ENCODE data around the gene GTSE1. TPM values are rescaled to one million over a fixed set of nuclear protein-coding genes. Genes with fewer than 3 reads are reported as not detected.

GTSE1 gene
- total RNA-seq, 1 experiment from 2014 or later = 46.1 TPM

GRCh38 chr22:46362934-46363515, 66.4 kb downstream of the GTSE1 start:
- Histone ChIP-seq H3K4me2 (ENCODE audit: low read length) (no peak overlapping the region), H3K27me3 (ENCODE audit: insufficient read depth, low read length) (no peaks in the 10 kb centered on the region), H3K9me2 (ENCODE audit: insufficient read depth) (no peaks in the 10 kb centered on the region), H3K9ac (ENCODE audit: low read length) (no peak overlapping the region), H4K20me1 (ENCODE audit: insufficient read depth) (no peaks in the 10 kb centered on the region), H3K4me1 (ENCODE audit: control insufficient read depth in 1 of 2, insufficient read depth in 2 of 2, low read length in 2 of 2) (peaks cover 0 to 8% of the 10 kb centered on the region in 2 experiments; a peak in 2 of 4 replicates), H3K27ac (ENCODE audit: low read depth, low read length) (no peak overlapping the region), H3K36me3 (ENCODE audit: control insufficient read depth in 1 of 2, insufficient read depth in 2 of 2, low read length in 2 of 2) (no peaks in the 10 kb centered on the region; a peak in 1 of 4 replicates), H3K79me2 (ENCODE audit: insufficient read depth, low read length) (no peaks in the 10 kb centered on the region), H3K9me3 (ENCODE audit: control insufficient read depth in 1 of 2, insufficient read depth in 1 of 2, low read depth in 1 of 2, low read length in 2 of 2) (no peaks in the 10 kb centered on the region), H3K4me3 (replicated peaks in 1 of 2; ENCODE audit: low read depth in 1 of 2, low read length in 2 of 2) (no peak overlapping the region), H2AFZ (ENCODE audit: low read depth, low read length, poor library complexity, severe bottlenecking) (no peak overlapping the region)
- no peak for ATAC-seq
- TF ChIP-seq EZH2 (IDR thresholded peaks at IDR 0.05) (no peak), SIN3A (IDR thresholded peaks at IDR 0.05; ENCODE audit: low read depth) (no peak), CBX3 (IDR thresholded peaks at IDR 0.05; ENCODE audit: low read depth) (no peak), ZBTB33 (IDR thresholded peaks at IDR 0.05; ENCODE audit: extremely low read depth, insufficient replicate concordance, low read length) (no peak), RAD21 (IDR thresholded peaks at IDR 0.05; ENCODE audit: low read depth) (no peak), SP1 (IDR thresholded peaks at IDR 0.05; ENCODE audit: low read depth) (no peak), EGR1 (IDR thresholded peaks at IDR 0.05; ENCODE audit: low read depth) (no peak), SRF (IDR thresholded peaks at IDR 0.05; ENCODE audit: low read depth) (no peak), REST (IDR thresholded peaks at IDR 0.05; ENCODE audit: low read depth) (no peak), POLR2A (IDR thresholded peaks at IDR 0.05; ENCODE audit: borderline replicate concordance, extremely low read depth, insufficient read depth, insufficient read length) (no peak), TCF7L2 (IDR thresholded peaks at IDR 0.05; ENCODE audit: borderline replicate concordance, extremely low read depth, insufficient read depth, insufficient read length) (no peak), MAX (IDR thresholded peaks at IDR 0.05) (no peak), FOSL1 (IDR thresholded peaks at IDR 0.05; ENCODE audit: low read depth) (no peak), ATF3 (IDR thresholded peaks at IDR 0.05) (no peak), EZH2phosphoT487 (IDR thresholded peaks at IDR 0.05; ENCODE audit: borderline replicate concordance) (no peak), CEBPB (IDR thresholded peaks at IDR 0.05; ENCODE audit: low read depth) (no peak), ZFX (IDR thresholded peaks at IDR 0.05) (no peak)
- ChIA-PET RAD21 (ENCODE audit: low non-redundant PET in 1 of 2, low total read pairs in 2 of 2, uncharacterized antibody in 2 of 2, unreplicated experiment in 2 of 2) (interaction anchor here in 1 of 2 experiments (0.7 kb wide), 1 partner anchor 163 kb away, joined by 3 read pairs; no protein-coding TSS in a partner anchor), CTCF (no interaction called here), POLR2A (no interaction called here)
- intact Hi-C loops (cut with micrococcal nuclease) = no loop called here
- BruUV-seq (replicated peaks) = no TSS peak
- no peak for DNase-seq (ENCODE audit: low read depth, low spot score)
